ENCODE measurements around the gene KDM2A.

The KDM2A gene

DNA sequence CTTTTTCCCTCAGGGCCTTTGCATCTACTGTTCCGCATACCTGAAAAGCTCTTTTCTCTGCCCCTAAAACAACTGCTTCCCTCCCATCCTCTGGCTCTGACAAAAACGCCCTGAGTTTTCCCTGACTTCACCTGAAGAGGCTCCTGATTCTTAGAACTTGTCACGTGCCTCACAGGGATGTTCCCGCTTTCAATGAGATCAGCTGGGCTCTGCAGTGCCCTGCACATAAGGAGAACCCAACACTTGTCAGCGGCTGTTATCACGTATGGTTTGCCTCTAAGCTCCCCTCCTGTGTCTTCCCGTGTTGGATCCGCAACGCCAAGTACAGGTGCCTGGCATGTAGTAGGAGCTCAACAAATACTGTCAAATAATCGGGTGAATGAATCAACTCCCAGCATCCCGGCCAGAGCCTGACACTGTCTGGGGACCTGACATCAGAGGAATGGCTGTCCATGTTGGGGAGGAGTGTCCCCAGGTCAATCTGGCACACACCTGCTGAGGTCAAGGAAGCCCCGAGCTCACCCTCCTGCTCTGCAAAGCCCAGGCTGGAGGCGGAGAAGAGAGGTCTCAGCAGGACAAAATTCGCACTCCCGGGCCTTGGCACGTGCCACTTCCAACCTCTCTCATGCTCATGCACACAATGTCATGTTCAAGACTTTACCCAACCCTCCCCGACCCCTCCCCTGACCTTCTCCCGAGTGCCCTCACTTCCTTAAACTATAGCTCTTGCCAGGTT, 143.1 kb downstream of the KDM2A start:
- no peak for DNase-seq (ENCODE audit: low read depth)

DNA sequence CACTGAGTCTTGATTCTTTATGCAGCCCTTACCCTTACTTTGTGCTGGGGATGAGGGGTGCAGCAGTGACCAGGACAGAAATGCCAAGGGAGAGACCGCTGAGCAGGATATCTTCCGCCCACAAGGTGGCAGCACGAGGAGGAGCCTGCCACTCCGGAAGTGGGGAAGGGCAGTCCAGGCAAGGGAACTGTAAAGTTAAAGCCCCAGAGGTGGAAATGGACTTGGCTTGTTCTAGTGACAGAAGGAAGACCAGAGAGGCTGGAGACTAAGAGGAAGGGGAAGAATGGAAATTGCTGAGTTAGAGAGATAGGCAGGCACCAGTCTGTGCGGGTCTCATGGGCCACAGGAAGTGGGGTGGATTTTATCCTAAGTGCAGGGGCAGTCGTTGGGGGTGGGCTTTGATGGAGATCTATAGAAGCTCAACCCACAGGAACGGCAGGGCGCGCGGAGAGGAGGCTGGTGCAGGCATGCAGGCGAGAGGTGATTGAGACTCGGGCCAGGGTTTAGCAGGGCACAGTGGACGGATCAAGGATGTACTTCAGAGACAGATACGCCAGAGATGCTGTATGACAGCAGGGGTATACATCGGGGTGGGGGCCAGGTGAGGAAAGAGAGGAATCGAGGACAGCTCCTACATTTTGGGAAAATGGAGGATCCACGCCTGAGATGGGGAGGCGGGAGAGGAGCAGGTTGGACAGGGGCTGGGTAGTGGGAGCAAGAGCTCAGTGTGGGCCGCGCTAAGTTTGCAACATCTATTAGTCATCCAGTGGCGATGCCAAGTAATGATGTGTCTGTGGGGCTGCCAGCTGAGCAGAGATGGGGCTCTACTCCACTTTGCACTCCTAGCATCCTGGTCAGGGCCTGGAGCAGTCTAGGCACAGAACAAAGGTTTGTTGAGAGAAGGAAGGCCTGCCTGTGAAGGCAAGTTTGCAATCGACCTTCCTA, 143.9 kb downstream of the KDM2A start:
- no peak for DNase-seq (ENCODE audit: low read depth)

DNA sequence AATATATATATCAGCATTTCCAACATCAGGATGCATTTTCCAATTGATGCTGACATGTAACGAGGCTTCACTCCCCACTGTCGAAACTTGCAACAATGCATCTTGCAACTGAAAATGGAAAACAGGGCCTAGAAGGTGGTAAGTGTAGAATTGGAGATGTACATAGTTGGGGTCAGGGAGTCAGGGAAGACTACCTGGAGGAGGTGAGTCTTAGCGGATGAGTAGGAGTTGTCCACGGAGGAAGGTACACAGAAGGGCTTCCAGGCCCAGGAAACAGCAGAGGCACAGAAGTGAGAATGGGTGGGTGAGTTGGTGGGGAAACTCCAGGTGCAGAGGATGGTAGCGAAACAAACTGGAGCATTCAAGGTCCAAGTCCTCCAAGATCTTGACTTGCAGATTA, 145.2 kb downstream of the KDM2A start:
- no peak for DNase-seq (ENCODE audit: low read depth)

DNA sequence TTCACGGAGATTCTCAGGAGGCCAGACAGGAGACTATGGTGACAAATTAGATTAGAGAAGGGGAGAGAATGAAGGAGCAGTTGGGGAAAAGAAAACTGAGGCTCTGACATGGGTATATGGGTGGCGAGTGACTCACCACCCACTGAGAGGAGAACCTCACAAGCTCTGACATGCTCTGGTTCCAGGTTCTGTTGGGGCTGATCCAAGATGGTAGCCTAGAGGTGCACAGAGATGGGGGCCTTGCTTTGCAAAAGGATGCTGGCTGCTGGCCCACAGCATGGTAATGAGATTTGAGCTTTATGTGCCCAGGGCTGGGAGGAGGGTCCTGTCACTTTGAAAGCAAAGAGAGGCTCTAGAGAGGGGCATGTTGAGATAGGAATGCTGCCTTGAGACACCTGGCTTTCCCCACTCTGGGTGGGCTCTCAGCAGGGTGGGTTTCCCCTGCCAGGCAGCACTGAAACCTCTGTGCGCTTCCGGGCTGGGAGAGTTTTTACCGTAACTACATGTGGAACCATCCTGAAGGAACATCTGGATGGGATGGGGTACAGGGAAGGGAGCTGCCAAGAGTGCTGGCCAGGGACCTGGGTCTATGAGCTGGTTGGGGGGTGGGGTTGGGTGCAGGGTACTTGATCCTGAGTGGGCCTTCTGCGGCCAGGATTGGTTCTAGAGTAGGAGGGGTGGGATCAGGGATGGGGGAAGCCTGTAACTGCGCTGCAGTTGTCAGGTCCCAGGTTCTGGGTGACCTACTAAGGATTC, 146.0 kb downstream of the KDM2A start:
- DNase-seq (ENCODE audit: low read depth): no peak

DNA sequence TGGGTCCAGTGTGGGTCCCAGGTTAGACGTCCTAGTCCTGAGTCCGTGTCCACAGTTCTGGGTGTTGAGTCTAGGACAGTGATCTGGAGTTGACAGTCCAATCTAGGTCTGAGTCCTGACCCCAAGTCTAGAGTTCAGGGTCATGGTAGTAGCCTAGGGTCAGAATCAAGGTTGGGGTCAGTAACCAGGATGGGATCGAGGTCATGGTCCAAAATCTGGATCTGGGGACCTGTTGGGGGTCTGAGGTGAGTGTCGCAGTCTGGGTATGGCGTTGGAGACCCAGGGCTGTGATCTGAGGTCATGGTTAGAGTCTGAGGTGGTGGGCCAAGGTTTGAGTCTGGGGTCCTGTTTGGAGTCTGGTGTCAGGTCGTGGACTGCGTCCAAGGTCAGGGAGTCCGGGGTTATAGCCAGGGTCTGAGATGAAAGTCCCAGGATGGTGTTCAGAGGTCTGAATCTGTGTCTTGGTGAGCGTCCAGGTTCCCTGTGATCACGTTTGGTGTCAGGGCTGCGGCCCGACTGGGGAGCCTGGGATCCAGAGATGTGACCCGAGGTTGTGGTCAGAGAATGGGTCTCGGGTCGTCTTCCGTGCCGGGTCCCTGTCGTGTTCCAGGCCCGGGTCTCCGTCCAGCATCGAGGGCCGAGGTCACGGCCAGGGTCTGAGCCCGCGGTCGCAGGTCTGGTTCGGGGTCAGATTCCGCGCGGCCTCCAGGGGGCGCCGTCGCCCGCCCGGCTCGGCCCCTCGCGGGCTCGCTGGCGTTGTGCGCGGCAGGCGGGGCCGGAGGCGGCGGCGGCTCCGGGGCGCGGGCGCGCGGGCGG, 146.8 kb downstream of the KDM2A start:
- no peak for DNase-seq (ENCODE audit: low read depth)

DNA sequence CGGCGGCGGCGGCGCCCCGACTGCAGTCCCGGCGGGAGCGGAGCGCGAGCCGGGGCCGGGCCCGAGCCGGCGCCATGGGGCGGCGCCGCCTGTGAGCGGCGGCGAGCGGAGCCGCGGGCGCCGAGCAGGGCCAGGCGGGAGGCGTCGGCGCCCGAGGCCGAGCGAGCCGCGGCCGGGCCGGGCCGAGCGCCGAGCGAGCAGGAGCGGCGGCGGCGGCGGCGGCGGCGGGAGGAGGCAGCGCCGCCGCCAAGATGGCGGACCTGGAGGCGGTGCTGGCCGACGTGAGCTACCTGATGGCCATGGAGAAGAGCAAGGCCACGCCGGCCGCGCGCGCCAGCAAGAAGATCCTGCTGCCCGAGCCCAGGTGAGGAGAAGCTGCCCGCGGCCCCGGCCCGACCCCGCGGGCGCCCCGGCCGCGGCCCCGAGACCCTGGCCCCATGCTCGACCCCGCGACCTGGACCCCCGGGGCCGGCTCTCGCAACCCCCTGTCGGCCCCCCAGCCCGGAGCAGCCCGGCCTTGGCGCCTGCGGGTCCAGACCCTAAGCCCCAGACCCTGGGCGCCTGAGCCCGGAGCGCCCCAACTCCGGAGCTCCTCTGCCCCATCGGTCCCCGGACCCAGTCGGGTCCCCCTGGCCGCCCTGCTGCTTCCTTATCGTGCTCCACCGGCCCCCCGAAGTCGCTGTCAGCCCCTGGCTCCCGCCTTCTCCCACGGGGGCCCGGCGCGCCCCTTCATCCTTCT, 147.6 kb downstream of the KDM2A start, which contains the start of gene GRK2:
TSS of gene GRK2 (plus strand) at position 25 of the 739 bp plus-strand sequence. CDS start at position 252, 227 bp downstream.
- DNase-seq (ENCODE audit: low read depth): no peak

DNA sequence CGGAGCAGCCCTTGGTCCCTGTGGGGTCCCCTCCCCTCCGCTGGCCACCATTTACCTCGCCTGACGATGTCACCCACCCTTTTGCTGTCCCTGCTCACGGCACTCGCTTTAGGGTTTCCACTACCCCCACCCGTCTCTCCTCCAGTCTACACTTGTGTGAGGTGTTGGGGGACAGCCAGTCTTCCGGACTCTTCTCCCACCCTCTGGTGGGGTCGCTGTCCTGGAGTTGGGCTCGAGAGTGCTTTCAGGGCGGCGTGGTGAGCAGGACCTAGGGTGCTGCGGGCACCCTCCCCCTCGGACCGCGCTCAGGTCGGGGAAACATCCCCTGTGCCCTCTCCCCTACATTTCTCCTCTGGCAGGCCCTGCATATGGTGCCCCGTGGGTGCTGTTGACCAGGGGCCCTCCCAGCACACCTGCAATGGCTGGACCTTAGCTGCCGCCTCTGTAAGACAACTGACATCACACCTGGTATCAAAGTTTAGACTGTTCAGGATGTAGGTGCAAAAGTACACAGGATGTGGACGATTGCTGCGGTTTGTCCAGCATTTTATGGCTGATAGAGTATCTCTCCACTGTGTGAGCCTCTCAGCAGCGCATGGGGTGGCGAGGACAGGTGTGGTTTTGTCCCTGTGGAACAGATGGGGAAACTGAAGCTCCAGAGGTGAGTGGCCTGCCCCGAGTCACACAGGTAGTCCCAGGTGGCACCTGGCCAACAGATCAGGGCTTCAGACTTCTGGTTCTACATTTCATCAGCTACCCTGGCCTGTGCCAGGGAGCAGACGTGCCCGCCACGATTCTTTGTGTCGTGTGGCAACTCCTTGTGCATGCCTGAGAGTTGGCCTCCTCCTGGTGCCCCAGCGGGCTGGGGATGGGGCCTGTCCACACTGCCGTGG, 148.4 kb downstream of the KDM2A start:
- no peak for DNase-seq (ENCODE audit: low read depth)

DNA sequence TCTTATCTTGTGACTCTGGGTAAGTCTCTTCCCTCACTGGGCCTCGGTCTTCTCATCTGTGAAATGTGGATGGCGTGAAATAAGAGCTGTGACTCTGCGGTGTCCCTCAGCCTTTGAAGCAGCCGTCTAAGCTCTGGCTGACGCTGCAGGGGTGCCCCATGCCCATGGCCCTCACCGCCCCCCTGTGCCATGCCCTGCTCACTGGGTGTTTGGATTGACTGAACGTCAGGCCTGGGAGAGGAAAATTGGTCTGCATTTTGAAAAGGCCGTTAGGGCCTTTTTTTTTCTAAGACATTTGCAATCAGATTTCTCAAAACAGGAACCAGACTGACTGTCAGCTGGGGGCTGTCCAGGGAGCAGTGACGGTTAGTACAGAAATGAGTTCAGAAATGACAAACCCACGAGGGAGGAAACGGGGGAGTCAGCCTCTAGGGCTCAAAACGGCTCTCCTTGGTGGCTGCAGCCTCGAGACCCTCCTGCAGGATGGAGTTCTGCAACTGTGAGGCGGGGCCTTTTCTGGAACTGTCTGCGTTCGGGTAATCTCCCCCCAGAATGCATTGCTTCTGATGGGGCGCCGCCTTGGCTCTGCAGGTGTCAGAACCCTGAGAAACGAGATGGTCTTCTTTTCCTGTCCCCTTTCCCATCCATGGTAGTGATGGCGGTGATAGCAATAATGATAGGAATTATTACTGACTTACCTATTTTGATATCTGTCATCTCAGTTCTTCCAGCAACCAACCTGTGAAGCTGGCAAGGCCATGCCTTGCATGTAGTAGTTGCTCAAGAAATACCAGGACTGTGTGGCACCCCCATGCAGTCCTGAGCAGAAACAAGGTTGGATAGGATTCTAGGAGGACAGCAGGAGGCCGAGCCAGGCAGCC, 149.3 kb downstream of the KDM2A start:
- no peak for DNase-seq (ENCODE audit: low read depth)

DNA sequence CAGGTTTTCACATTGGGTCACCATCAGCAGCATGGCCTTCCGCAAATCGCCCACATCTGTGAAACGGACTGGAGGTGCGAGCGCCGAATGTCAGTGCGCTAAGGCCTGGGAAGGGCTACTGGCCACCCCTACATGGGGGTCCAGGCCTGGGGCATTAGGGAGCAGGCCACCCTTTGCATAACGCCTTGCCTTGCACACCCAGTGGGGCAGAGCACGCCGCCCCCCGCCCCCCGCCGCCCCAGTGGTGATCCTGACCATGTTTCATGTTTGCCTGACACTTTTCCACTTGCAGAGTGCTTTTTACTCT, 149.9 kb downstream of the KDM2A start:
- no peak for DNase-seq (ENCODE audit: low read depth)

DNA sequence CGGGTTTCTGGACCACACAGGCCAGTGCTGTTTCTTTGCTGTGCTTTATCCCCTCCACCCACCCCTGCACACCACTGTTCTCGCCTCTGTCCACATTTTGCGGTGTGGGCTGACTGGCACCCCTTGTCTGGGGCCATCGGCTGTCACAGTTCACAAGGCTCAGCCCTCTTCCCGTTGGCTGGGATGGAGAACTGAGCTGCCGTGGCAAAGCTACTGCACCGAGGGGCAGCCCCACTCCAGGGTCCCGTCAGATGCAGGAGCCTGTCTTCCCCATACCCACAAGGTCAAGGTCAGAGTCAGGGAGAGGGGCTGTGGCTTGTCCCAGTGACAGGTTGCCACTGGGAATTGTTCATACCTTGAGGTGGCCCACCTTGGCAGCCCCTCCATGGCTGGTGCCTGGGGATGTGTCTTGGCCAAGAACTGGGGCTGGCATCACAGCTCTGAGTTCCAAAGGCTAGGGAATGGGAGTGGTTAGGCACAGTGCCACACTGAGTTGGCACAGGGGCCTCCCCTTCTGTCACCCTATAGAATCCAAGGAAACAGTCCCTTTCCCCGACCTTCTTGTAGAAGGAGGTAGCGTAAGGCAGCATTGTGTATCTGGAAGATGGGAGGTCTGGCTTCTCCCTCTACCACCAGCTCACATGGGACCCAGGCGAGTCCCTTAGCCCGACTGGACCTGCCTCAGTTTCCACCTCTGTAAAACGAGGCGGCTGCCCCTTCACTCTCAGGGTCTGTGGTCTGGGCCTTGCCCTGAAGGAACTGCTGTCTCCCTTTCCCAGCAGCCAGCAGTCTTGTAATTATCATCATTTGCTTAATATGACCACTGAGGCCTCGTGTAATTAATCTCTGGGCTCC, 150.6 kb downstream of the KDM2A start:
- no peak for DNase-seq (ENCODE audit: low read depth)

DNA sequence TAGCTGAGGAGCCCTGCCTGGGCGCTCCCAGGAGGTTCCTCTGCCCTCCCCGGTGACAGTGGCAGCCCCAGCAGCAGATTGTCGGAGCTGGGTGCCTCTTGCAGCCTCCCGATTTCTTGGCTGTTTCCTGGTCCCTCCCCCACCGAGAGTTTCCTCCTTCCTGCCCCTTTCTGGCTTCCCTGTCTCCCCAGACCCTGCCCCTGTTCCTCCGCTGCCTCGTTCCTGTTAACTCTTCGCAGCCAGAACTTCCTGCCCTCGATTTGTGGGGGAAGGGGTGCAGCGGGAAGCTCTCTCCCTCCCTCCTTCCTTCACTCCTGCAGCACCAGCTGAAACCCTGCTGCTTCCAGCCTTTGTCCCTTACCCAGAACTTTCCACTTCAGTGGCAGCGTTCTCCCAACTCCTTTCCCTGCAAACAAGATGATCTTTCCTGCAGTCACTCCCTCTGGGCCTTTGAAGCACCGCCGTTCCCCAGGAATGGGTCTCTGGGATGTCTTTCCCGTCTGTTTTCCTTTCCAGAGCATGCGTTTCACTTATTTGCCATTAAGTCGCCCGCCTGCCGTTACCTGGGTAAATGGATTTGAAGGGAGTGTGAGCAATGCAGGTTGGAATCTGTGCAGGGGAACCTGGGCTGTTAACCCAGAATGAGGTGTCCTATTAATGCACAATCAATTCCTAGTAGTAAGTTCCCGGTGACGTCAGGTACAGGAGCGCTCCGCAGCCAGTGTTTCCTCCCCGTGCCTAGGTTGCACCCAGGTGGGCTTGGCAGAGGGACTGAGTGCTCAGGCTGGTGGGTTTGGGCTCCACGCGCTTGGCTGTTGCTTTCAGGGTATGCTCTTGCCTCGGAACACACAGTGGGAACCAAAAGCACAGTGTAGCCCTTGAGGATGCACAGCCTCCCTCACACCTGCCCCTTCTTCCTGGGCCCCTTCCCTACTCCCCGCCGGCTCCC, 151.5 kb downstream of the KDM2A start:
- DNase-seq (ENCODE audit: low read depth): no peak

DNA sequence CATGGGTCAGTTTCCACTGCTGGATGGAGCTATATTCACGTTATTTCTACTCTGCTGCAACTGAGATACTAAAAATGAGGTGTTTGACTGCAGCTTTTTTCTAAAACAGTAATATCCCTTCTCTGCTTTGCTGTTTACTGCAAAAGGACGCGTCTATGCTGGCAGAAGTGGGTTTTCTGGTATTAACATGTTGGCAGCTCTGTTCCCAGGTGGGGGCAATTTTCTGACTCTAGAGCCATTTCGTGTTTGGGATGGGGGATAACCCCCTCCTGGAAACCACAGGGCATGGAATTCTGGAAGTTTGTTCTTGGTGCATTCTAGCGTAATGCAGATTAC, 152.1 kb downstream of the KDM2A start:
- no peak for DNase-seq (ENCODE audit: low read depth)

DNA sequence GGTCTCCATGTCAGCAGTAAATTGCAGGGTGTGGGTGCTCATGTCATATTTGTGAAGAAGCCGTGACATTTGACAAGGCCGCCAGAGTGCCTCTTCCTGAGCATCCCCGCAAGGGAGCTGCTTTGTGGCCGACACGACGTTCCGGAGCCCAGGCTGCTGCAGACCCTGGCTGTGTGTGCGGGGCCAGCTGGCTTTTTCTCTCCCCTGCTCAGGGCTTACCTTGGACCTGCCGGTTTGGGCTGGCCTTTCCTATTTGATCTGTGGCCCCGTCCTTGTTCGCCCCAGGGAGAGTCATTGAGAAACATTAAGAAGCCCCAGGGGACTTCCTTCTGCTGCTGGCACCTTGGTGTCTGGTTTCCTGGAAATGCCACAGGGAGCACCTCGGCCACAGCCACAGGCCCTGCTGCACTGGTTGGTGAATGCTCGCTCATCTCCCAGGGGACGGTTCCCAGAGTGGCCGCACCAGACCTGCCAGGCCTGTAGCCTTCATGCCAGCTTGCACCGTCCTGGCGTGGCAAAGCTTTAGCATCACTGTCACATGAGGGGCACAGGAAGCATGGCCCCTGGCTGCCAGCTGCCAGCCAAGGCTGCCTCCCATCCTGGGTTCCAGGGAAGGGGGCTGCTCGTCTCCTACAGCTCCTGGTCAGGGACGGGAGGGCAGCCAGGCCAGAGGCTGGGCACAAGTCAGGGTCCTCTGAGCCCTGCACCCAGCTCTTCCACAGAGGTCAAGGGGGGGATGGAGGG, 152.7 kb downstream of the KDM2A start:
- DNase-seq (ENCODE audit: low read depth): no peak

DNA sequence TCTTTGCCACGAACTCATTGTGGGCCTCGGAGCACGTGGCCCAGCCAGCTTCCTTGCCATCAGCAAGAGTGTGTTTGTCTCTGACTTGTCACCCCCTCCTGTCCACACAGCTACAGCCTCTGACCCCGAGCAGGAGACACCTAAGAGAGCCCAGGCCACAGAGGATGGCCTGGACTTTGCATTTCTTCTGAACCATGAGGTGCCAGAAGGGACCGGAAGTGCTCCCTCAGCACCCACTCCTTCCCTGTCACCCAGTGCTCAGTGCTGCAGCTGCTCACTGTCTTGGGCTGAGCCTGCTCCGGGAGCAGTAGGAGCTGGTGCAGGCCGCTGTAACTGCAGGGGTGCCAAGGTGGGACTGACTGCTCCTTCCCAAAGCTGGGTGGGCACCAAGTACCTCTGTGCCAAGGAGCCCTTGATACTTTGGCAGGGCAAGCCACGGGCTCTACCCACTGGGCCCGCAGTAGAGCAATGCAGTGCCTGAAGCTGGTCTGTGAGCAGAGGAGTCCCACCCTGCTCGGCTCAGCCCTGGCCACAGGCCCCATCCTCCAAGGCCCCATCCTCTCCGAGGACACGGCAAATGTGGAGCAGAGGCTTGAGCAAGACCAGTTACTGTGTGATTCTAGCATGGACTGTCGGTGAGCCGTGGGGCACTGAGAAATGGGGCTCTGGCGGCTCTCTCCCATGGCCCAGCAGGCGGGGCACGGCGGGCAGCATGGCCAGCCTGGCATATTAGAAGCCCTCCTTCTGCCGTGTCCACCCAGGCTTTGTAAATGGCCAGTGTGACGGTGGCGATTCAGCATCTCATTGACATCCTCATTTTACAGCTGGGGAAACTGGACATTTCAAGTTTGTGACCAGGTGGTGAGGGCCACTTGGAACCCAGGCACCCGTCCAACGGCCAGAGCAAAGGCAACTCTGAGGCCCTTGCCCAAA, 153.5 kb downstream of the KDM2A start:
- no peak for DNase-seq (ENCODE audit: low read depth)
